HG03432 (cell line): ENCODE results near the gene ALDOC.

ENCODE experiments used
- ATAC-seq: cut with Tn5 transposase; IDR thresholded peaks from one replicate; pipeline ENCODE4 v1.9.1; 2021; ENCODE audit warnings: mild to moderate bottlenecking, moderate library complexity; ENCODE audit not compliant: unreplicated experiment

The ALDOC gene

DNA sequence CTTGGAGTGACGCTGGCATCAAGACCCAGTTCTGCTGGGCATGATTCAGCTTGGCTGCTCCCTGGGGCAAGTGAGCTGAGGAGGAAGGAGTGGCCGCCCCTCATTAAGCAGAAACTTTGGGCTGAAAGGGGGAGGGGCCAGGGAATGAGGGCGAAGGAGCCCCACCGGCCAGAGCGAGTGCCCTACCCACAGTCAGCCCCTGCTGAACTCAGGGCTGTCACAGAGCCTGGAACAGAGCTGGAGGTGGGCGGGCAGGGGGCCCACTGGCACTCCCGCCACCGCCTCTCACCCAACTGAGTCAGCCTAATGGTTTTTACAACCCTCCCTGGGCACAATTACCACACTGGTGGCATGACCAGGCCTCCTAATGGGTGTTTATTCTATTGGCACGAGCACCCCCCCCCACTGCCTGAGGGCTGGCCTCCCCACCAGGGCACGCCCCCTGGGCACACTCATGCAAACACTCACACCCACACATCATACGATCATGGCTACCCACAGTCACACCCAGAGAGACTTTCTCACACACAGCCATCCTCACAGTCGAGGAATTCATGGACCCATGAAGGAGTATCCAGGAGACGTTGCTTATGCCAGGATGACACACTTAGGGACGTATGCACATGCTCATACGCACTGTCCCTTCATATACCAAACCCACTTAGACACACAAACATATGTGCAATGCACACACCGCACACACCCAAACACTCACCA is 43.4 kb downstream of the ALDOC start:
- ATAC-seq, result no peak

DNA sequence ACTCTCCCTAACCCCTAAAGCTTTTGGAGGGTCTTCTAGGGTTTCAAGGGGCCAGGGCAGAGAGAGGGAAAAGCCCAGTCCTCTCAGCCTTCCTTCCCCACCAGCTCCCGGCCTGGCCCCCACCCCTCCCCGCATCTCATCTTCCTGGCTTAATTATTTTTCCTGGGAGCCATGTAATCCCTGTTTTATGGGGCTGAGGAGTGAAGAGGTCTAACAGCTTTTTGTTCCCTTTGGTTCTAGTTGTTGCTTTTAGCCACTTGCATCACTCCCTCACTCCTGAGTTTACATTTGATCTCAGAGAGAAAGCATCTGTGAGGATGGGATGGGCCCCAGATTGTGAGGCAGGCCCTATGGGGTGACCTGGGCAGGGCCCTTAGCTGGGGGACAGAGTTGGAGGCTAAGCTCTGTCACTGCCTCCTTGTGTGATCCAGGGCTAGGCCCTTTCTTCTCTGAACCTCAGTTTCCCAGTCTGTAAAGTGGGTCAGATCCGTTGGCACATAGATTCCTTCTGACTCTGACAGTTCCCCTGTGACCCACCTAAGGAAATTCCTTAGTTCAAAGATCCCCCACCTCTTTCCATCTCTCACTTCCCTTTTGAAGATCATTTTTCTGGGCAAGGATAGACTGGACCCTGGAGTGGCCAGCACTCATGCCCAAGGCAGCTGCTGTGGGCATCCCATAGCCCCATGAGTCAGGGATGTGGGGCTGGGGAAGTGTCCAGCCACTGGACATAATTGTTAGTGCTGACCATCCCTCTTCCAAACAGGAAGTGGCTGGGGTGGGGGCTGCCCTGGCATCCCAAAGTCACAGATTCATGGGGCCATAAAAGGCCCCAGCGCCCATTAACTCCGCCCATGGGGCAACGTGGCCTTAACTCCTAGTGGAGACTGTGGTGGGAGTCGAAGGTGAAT is 44.4 kb downstream of the ALDOC start:
- no peak for ATAC-seq

DNA sequence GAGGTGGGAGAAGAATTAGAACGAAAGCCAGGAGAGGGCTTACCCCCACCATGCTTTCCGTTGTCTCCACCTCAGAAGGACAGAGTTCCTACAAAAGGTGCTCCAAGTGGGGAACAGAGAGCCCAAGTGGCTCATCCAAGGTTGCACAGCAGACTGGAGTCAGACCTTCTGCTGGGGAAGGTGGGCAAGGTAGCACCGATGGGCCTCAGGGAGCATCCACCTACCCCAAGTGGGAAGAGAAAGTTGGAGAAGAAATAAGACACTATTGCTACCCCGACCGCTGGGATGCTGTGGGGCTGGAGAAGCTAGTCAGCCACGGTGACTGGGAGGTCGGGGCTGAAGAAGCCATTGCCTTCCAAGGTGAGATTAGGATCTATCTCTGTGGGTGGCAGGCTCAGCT is 45.8 kb downstream of the ALDOC start:
- no peak for ATAC-seq

DNA sequence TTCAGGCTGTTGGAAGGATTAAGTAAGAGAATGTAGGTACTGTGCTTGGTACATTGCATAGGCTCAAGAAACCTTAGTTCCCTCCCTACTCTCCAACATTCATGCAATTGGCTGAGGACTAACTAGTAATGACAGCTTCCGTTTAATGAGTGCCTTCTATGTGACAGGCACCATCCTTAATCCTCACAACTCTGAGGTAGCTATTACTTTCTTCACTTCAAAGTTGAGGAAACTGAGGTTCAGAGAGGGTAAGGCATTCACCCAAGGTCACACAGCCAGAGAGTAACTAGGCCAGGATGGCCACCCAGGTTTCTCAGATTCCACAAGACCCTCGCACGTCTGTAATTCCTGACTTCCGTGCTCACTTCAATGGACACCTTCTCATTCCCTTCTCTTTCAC is 46.4 kb downstream of the ALDOC start:
- no peak for ATAC-seq

DNA sequence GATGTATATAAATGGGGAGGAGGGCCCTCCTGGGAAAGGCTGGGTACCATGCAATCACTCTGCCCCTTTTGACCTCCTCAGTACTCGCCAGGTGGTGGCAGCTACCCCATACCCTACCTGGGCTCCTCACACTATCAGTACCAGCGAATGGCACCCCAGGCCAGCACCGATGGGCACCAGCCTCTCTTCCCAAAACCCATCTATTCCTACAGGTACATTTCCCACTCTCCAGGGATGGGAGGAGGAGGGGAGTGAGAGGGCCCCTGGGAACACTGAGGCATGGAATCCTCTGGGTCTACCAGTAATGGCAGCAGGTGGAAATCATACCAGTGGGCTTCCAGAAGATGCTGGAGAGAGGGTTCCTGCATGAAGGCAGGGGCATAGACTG is 47.7 kb downstream of the ALDOC start:
- ATAC-seq, result no peak

DNA sequence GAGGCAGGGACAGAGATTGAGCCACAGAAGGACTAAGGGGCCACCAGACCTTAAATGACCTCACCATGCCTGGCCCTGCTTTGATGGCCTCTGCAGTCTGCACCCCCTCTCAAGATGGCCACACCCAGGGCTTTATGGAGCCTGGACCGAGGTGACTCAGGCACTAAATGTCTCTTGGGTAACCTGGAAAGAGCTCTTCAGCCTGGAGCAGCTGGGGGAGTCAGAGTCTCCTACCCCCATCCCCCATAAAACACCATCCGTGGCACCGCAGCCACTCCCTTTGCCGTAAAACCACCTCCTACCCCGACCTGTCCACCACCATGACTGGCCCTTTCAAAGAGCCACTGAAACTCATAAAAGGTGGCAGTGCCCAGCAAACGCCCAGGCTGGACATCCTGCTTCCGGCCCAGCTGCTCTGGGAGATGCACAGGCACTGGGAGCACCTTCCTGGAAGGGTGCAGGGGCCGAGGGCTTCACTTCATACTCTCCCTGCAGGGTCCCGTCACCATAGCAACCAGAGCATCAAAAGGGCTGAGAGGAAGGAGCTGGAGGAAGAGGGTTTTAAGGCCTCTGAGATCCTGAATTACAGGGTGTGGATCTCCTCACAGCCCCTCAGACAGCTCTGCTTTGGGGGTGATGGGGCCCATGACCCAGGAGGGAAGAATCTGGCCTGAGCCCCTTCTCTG is 48.2 kb downstream of the ALDOC start:
- no peak for ATAC-seq

DNA sequence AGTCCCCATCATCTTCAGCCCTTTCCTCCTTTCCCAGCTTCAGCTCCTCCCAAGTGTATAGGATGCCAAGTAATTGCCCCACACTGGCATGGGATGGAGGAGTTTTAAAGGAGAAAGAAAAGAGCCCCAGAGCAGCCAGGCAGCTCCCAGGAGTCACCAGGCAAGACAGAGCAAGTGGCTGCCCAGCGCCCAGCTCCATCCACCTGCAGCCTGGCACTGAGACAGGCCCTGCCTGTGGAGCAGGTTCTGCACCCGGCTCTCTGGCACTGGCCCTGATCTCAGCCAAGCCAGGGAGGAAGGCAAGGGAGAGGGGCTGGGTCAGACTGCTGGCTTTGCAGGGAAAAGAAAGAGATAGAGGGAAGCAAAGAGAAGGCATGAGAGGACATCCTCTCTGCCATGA is 48.8 kb downstream of the ALDOC start:
- no peak for ATAC-seq

DNA sequence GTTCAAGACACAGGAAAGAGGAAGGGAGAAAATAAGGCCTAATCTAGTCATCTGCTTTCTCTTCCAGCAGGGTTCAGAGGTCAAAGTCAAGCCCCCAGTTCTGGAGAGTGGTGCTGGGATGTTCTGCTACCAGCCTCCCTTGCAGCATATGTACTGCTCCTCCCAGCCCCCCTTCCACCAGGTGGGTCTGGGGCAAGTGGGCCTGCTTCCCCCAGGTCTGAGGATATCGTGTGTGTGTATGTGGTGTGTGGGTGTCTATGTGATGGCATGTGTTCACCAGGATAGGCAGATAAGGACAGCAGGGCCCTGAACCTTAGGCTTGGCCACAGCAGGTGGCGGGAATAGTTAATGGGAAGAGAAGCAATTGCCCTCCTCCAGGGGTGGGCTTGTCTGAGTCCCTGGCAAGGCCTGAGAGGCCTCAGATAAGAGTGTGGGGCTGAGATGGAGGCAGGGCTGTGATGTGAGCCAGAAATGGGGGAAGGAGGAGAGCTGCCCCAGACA is 49.5 kb downstream of the ALDOC start:
- no peak for ATAC-seq

DNA sequence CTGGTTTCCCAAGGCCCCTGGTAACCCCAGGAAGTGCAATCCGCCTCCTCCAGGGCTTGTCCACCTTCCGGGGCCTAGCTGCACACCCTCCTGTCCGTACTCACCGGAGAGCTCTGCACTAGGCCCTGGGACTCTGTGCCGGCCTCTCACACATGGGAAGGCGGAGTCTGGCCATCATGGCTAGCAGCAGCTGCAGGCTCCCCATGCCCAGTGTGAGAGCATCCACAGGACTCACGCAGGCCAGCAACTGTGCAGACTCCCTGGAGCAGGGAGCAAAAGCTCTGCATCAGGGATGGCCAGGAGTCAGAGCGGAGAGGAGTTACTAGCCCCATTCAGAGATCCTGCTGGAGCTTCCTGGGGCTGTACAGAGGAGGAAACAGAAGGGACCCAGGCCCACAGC is 50.3 kb downstream of the ALDOC start:
- ATAC-seq, result no peak

DNA sequence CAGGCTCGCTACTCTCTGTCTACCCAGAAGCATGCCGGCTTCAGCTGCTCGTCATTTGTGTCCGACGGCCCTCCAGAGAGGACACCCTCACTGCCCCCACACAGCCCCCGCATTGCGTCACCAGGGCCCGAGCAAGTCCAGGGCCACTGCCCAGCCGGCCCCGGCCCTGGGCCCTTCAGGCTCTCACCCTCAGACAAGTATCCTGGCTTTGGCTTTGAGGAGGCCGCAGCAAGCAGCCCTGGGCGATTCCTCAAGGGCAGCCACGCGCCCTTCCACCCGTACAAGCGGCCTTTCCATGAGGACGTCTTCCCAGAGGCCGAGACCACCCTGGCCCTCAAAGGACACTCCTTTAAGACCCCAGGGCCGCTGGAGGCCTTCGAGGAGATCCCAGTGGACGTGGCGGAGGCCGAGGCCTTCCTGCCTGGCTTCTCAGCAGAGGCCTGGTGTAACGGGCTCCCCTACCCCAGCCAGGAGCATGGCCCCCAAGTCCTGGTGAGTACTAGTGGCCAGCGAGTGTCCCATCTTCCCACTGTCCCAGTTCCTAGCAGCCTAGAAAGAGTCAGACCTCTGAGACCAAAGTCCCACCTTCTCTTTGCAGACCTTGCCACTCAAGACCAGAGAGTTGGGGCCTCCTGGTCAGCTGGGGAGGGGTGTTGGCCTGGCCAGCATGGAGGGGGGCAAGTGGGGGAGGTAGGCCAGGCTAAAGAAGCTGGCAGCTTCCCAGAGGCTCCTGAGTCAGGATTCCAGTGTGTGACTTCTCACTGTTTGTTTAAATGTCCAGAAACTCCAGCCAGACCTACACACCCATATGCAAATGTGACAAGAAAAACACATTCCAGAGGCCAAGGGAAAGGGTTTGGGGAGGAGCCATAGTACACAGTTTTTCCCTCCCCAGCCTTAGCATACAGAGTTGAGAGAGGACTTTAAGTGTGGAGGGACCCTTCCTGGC is 51.9 kb downstream of the ALDOC start:
- ATAC-seq, result no peak

DNA sequence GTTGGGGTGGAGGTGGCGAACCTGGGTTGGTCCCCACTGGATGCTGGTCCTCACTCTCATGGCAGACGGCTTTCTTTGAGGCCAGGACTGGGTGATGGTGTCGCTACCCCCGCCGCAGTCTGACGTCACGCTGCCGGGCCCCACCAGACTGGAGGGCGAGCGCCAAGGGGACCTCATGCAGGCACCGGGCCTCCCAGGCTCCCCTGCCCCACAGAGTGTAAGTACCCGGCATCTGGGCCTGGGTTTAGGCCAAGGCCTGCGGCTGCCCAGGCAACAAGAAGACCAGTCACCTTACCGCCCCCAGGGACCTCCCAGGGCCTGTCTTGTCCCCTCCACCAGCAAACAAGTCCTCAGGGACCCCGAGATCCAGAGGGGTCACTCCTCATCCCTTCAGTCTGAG is 52.8 kb downstream of the ALDOC start:
- ATAC-seq, result no peak

DNA sequence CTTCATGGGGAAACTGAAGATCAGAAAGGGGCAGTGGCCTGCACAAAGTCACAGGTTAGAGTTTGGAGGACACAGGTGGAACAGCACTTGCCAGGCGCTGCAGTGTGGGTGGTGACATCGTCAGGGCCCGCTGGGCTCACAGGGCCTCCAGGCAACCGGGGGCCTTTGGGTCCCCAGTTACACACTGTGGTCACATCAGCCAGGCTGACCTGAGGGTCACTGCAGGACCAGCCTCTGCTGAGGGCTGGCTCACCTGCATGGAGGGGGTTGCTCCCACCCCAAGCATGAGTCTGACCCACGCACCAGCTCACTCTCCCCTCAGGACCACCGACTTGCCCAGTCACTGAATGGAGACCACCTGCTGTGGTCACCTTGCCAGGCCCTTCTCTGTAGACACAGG is 53.5 kb downstream of the ALDOC start:
- ATAC-seq, result no peak
